ENCODE data around the gene BSND. TPM values are rescaled to one million over a fixed set of nuclear protein-coding genes. Genes with fewer than 3 reads are reported as not detected.

Gene BSND
- total RNA-seq, 4 donors from 2014 or later = not detected

GRCh38 chr1:54993140-54993539, 5.6 kb upstream of the BSND start:
- in situ Hi-C loops (cut with MboI; ENCODE audit: low sequenced_read_pairs in 4 of 4) = loop anchor here in 1 of 4 donors (5.0 kb wide), 1 partner anchor 41 kb away; no protein-coding TSS in a partner anchor
- intact Hi-C loops (cut with DNase I; ENCODE audit: low total_unique reads) = no loop called here
- peaks cover 0 to 6% of the 10 kb centered on the region in 2 donors for H3K4me1 ChIP-seq
- H3K4me3 ChIP-seq = no peak overlapping the region
- DNase-seq (no peak), ATAC-seq (no peak)
- H3K36me3 ChIP-seq = no peaks in the 10 kb centered on the region
- H3K27me3 ChIP-seq = peaks cover 13 to 16% (median 15%) of the 10 kb centered on the region in 3 donors
- no peaks in the 10 kb centered on the region for H3K9me3 ChIP-seq
- H3K27ac ChIP-seq = no peak overlapping the region
- TF ChIP-seq POLR2A (IDR thresholded peaks at IDR 0.05) (no peak), CTCF (IDR thresholded peaks at IDR 0.05 in 4 of 5, conservative IDR thresholded peaks at IDR 0.05 in 1 of 5) (no peak)

GRCh38 chr1:54994355-54994990, 4.3 kb upstream of the BSND start:
- Histone ChIP-seq H3K36me3 (no peaks in the 10 kb centered on the region), H3K4me1 (peaks cover 0 to 6% of the 10 kb centered on the region in 2 donors), H3K4me3 (no peak overlapping the region), H3K27ac (no peak overlapping the region), H3K9me3 (no peaks in the 10 kb centered on the region), H3K27me3 (peaks cover 13 to 16% (median 16%) of the 10 kb centered on the region in 3 donors)
- DNase-seq (no peak), ATAC-seq (no peak)
- intact Hi-C loops (cut with DNase I; ENCODE audit: low total_unique reads) = no loop called here
- in situ Hi-C loops (cut with MboI; ENCODE audit: low sequenced_read_pairs in 4 of 4) = loop anchor here in 1 of 4 donors (5.0 kb wide), 1 partner anchor 42 kb away; no protein-coding TSS in a partner anchor
- TF ChIP-seq CTCF (IDR thresholded peaks at IDR 0.05 in 4 of 5, conservative IDR thresholded peaks at IDR 0.05 in 1 of 5) (no peak), POLR2A (IDR thresholded peaks at IDR 0.05) (no peak)

DNA sequence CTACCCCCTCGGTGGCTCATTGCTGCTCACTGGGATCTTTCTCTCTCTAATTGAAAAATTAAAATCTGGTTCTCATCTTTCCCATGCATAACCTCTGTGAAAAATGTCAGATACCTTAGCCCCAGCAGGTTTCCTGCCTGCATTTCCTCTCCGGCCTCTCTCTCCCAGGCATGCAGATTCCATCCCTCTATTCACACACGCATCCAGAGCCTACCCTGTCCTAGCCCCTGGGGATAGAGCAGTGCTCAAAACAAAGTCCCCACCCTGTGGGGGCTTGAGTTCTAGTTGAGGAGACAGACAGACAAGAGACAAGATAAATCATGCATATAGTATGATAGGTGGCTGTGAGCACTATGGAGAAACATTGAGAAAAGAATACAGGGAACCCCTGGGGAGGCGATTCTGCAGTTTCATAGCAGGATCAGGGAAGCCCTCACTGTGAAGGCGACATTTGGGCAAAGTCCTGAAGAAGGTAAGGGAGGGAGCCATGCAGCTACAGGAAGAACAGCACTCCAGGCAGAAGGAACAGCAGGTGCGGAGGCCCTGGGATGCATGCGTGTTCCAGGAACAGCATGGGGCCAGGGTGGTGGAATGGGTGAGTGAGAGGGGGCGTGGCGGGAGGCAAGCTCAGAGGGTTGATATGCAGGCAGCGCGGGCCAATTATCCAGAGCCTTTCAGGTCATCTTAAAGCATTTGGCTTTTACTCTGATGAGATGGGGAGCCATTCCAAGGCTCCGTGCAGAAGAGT, 3.5 kb upstream of the BSND start:
- ATAC-seq = no peak
- no peak for DNase-seq
- intact Hi-C loops (cut with DNase I; ENCODE audit: low total_unique reads) = no loop called here
- Histone ChIP-seq H3K27me3 (peaks cover 13 to 16% (median 16%) of the 10 kb centered on the region in 3 donors), H3K4me1 (peaks cover 0 to 6% of the 10 kb centered on the region in 2 donors), H3K36me3 (no peaks in the 10 kb centered on the region), H3K9me3 (no peaks in the 10 kb centered on the region), H3K4me3 (no peak overlapping the region), H3K27ac (no peak overlapping the region)
- in situ Hi-C loops (cut with MboI; ENCODE audit: low sequenced_read_pairs in 4 of 4) = loop anchor here in 3 of 4 donors (5.0 kb wide), 2 partner anchors 43 to 48 kb away; no protein-coding TSS in a partner anchor
- TF ChIP-seq POLR2A (IDR thresholded peaks at IDR 0.05) = no peak
- no peak for TF ChIP-seq CTCF (IDR thresholded peaks at IDR 0.05 in 4 of 5, conservative IDR thresholded peaks at IDR 0.05 in 1 of 5)

- peaks cover 0 to 6% of the 10 kb centered on the region in 2 donors for H3K4me1 ChIP-seq
- no peak overlapping the region for H3K27ac ChIP-seq
- intact Hi-C loops (cut with DNase I; ENCODE audit: low total_unique reads) (loop anchor here (1.0 kb wide), 3 partner anchors 23 to 51 kb away; no protein-coding TSS in a partner anchor), in situ Hi-C loops (cut with MboI; ENCODE audit: low sequenced_read_pairs in 4 of 4) (loop anchor here in 3 of 4 donors (5.0 kb wide), 2 partner anchors 44 to 49 kb away; no protein-coding TSS in a partner anchor)
- H3K9me3 ChIP-seq = no peaks in the 10 kb centered on the region
- ATAC-seq = no peak
- DNase-seq = no peak
- no peak for TF ChIP-seq POLR2A (IDR thresholded peaks at IDR 0.05)
- no peak for TF ChIP-seq CTCF (IDR thresholded peaks at IDR 0.05 in 4 of 5, conservative IDR thresholded peaks at IDR 0.05 in 1 of 5)
- H3K36me3 ChIP-seq = no peaks in the 10 kb centered on the region
- H3K4me3 ChIP-seq = no peak overlapping the region
- H3K27me3 ChIP-seq = peaks cover 13 to 16% (median 16%) of the 10 kb centered on the region in 3 donors
Observed at GRCh38 chr1:54995835-54996234, 2.9 kb upstream of the BSND start.

Measured in gastrocnemius medialis (tissue), 4 donors.